ENCODE data around the gene ZFP3. TPM values are rescaled to one million over a fixed set of nuclear protein-coding genes. Genes with fewer than 3 reads are reported as not detected.
A peak's percentile ranks its signal among the peaks of the same experiment; 100 is the strongest.
"Not testable (repeated sequence)": the region's sequence is repeated elsewhere in the genome, so short reads cannot be mapped to it uniquely, and the experiment has no call there.

Gene ZFP3
- 9.6 TPM for total RNA-seq
- long read RNA-seq, full-length matches to known transcripts = 7 of 8 reads
- long read RNA-seq, partial matches to known transcripts = 0 of 8 reads
- long read RNA-seq, other reads (novel, unspliced or antisense) = 1 of 8 reads

DNA sequence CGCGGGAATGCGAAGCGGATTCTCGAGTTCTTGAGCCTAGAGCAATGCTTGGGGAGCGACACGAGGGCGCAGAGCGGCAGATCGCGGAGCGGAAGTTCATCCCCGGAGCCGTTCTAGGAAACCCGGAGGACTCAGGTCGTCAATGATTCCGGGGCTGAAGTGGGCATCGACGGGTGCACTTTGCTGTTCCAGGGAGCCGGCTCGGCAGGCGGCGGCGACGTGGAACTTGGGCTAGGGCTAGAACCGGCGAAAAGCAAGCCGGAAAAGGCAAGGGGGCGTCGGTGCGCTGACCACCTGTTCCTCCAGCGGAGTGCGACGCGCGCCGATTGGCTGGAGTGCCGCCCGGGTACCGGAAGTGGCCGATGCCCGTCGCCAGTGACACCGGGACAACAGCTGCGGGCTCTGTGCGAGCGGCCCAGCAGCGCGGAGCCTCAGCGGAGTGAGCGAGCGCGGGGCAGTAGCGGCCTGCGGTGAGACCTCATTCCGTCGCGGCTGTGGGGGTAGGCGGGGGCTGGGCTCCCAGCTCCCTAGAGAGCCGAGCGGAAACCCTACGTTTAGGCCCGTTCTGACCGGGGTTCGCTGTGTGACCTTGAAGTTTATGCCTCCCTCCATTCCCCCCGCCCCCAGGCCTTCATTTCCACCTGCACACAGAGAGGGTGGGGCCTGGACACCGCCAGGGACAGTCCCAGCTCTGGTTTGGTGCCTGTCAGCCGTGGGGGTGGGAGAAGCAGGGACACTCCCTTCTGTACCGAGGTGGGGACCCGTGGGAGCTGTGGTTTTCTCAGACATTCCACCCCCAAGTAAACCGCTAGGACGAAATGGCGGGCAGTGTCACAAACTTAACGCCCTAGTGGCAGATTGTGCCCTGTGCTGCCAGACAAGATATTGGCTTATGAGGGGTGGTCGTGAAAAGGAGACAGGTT is at the start of gene ZFP3:
Gene ZFP3, plus strand, starts transcription at position 362 of the 923 bp plus-strand sequence. CDS start 13,038 bp downstream, outside the sequence.
- DNase-seq (ENCODE audit: missing footprints) (peak; percentile 91), ATAC-seq (peak; percentile 96)
- intact Hi-C loops (cut with DNase I) = no loop called here

DNA sequence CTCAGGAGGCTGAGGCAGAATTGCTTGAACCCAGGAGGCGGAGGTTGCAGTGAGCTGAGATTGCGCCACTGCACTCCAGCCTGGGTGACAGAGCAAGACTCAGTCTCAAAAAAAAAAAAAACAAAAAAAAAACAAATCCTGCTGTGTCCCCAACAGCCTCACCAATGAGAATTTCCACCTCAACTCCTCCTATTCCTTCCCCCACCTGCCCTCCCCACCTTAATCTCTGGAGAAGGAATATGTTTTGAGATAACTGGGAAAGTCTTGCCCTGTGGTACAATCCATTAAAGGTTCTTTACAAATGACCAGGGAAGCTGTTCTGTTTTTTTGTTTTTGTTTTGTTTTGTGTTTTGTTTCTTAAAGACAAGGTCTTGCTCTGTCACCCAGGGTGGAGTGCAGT is 48.1 kb upstream of the ZFP3 start:
- ATAC-seq; intact Hi-C loops (cut with DNase I): not testable (repeated sequence)

DNA sequence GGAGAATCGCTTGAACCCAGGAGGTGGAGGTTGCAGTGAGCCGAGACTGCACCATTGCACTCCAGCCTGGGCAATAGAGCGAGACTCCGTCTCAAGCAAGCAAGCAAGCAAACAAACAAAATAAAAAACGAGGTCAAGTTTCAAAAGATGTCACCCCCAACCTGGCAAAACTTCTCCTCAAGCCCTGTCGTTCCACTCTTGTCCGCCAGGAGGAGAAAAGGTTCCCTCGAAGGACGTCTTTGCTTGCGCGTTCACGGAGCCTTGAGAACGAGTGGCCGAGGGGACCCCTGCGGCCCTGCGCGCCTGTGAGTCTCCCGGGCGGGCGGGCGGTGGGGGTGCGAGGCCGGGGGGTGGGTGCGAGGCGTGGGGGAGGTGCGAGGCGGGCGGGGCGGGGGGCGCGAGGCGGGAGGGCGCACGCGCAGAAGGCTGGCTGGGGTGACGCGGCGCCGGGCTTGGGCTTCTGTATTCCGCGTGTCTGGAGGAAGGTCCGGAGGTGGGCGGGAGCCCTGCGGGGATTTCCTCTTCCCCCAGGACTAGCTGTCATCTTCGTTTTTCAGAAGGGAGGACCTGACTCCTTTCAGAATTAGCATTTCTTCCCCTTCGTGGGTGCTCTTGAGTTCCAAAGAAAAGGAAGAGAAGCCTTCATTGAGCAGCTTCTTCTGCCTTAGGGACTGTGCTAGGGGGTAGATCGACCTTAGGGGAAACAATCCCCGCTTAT is 46.7 kb upstream of the ZFP3 start:
- peak; percentile 73 for ATAC-seq
- DNase-seq (ENCODE audit: missing footprints) = peak; percentile 89
- intact Hi-C loops (cut with DNase I) = loop anchor here (1.0 kb wide), 1 partner anchor 31 kb away; no protein-coding TSS in a partner anchor

More for the DNA sequence above, 48.1 kb upstream of the ZFP3 start:
- not testable (repeated sequence) for DNase-seq (ENCODE audit: missing footprints)

GRCh38 chr17:5032865-5033264 is 45.4 kb upstream of the ZFP3 start:
- DNase-seq (ENCODE audit: missing footprints) = no peak
- intact Hi-C loops (cut with DNase I) = no loop called here
- no peak for ATAC-seq

DNA sequence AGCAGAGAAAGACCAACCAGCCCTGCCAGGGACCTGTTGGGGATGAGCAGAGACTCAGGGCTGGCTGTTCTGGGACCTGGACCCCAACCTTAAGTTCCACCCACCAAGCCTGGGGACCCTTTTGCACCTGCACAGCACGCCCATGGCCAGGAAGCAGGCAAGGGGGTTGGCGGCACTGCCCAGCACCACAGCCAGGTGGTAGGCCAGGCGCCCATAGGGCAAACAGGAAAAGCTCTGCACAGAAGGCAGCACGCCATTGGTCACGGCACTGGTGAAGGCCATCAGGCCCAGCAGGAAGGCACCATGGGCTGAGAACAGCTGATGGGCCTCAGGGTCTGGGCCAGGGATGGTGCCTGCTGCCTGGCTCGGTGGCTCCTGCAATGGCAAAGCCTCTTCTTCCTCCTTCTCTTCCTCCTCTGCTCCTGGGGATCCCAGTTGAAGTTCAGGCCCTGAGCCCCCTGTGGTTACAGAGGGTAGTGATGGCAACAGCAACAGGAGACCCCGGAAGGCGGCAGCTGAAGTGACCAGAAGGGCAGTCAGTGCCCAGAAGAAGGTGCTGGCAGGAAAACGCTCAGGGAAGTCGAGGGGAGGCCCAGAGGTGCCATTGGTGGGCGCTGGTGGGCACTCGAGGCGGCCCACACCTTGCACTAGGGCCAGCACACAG is 44.8 kb upstream of the ZFP3 start:
- intact Hi-C loops (cut with DNase I) = no loop called here
- DNase-seq (ENCODE audit: missing footprints) (no peak), ATAC-seq (no peak)

GRCh38 chr17:5034063-5034462 is 44.2 kb upstream of the ZFP3 start:
- ATAC-seq (no peak), DNase-seq (ENCODE audit: missing footprints) (no peak)
- intact Hi-C loops (cut with DNase I) = no loop called here

DNA sequence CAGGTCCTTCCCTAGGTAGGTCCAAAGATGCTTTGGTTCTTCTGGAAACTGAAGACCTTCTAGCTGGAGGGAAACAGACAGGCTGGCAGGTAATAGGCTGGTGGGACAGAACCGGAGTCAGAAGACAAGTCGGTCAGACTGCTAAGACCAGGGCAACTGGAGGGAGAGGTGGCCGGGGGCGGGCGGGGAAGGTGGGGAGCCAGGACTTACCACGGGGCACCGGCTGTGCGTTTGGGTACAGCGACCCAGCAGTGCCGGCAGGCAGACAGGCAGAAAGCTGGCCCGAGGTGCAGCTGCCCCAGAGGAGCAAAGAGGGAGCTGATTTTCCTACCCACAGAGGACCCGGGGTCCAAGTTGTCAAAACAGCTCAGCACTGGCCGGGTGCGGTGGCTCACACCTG is 43.6 kb upstream of the ZFP3 start:
- intact Hi-C loops (cut with DNase I) = no loop called here
- DNase-seq (ENCODE audit: missing footprints) (no peak), ATAC-seq (no peak)

DNA sequence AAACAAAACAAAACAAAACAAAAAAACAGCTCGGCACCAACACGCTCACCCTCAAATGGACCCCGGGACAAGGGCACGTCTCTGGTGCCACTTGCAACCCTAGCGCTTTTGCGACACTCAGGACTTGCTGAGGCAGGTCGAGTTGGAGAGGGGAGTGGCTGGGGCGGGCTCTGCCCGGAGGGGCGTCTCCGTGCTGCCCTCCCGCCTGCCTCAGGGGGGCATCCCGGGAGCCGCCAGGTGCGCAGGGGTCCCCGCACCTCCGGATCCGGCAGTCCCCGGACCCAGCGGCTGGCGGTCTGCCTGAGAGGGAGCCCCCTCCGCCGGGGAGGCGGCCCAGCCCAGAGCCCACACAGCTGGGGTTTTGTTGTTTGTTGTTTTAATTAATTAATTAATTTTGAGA is 43.0 kb upstream of the ZFP3 start, which contains the start of gene SLC52A1:
Gene SLC52A1, minus strand, starts transcription at position 112 of the 400 bp plus-strand sequence. CDS start 820 bp downstream, outside the sequence.
- intact Hi-C loops (cut with DNase I) = no loop called here

GRCh38 chr17:5042157-5043022 is 35.9 kb upstream of the ZFP3 start:
- DNase-seq (ENCODE audit: missing footprints) = no peak
- intact Hi-C loops (cut with DNase I) = no loop called here
- no peak for ATAC-seq

More for the DNA sequence above, 43.0 kb upstream of the ZFP3 start, which contains the start of gene SLC52A1:
- DNase-seq (ENCODE audit: missing footprints) (no peak), ATAC-seq (no peak)

DNA sequence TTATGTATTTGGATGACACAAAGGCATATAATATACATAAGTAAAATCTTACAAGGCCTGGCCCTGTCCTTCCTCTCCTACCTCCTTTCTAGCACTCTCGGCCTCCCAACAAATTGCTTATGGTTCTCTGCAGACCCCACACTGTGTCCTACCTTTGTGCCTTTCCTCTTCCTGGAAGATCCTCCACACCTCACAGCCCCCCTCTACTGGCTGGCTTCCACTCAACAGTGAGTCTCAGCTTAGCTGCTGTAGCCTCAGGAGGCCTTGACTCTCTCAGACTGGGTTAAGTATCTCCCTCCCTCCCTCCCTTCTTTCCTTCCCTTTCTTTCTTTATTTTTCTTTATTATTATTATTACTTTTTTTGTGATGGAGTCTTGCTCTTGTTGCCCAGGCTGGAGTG is 34.7 kb upstream of the ZFP3 start:
- ATAC-seq = no peak
- intact Hi-C loops (cut with DNase I) = no loop called here
- DNase-seq (ENCODE audit: missing footprints) = no peak

DNA sequence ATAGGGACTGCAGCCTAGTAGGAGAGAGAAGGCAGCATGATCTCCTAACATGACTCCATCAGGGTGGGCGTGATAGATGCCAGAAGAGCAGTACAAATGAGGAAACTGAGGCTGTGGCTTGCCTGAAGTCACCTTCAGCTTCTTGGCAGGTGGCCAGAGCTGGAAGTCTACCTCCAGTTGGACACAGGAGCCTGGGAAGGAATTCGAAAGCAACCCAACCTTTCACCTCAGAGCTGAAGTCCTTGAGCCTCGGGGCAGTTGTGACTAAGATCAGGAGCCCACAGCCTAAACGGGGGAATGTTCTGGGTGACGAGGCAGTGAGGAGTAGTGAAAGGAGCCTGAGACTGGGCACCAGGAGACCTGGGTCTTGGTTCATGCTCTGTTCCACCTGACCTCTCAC is 33.6 kb upstream of the ZFP3 start:
- intact Hi-C loops (cut with DNase I) = no loop called here
- no peak for ATAC-seq
- no peak for DNase-seq (ENCODE audit: missing footprints)

DNA sequence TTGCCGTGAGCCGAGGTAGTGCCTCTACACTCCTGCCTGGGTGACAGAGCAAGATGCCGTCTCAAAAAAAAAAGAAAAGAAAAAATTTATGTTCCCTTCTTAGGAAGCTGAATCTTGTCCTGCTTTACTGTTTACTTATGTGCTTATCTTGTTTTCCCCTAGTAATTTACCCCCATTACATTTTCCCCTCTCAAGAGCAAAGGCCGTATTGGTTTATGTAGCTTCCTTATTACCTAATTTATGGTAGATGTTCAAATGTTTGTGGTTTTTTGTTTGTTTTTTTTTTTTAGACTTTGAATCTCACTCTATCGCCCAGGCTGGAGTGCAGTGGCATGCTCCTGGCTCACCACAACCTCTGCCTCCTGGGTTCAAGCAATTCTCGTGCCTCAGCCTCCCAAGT is 32.8 kb upstream of the ZFP3 start:
- ATAC-seq = no peak
- intact Hi-C loops (cut with DNase I) = no loop called here
- no peak for DNase-seq (ENCODE audit: missing footprints)

DNA sequence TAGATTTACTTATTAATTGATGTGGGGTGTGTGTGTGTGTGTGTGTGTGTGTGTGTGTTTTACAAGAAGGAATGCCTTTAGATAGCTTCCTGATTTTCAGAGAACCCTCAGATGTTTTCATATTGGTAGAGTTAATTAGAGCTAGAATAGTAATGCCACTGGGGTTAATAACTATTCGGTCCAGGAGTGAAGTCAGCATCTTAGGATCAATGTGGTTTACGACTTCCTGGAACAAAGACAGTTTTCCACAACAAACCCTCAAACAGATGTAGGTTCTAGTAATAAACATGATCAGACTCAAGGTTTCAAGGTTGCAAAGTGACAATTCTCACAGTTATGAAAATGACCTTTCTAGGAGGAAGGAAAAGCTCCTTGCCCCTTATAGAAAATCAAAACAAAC is 30.8 kb upstream of the ZFP3 start:
- ATAC-seq = no peak

DNA sequence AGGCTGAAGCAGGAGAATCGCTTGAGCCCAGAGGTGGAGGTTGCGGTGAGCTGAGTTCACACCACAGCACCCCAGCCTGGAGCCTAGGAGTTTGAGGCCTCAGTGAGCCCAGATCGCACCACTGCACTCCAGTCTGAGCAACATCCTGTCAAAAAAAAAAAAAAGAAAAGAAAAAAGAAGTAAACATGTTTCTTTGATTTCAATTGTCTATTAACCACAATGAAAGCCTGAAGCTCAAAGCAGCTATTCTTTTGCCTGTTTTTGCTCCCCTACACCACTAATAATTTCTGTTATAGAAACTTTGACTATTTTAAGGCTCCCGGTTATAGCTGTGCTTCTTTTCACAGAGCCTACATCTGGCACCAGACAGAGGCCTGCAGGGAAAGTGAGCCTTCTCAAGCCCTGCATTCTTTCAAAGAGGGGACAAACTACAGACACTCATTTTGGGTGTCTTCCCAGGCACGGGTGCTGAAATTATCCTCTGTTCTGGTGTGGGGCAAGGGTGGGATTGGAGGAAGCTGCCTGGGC is 28.9 kb upstream of the ZFP3 start:
- DNase-seq (ENCODE audit: missing footprints) (no peak), ATAC-seq (no peak)
- intact Hi-C loops (cut with DNase I) = no loop called here

More for the DNA sequence above, 30.8 kb upstream of the ZFP3 start:
- DNase-seq (ENCODE audit: missing footprints) = no peak
- intact Hi-C loops (cut with DNase I) = no loop called here

GRCh38 chr17:5050278-5050677 is 28.0 kb upstream of the ZFP3 start:
- no peak for ATAC-seq

GRCh38 chr17:5055543-5055942 is 22.7 kb upstream of the ZFP3 start:
- DNase-seq (ENCODE audit: missing footprints) (no peak), ATAC-seq (no peak)
- intact Hi-C loops (cut with DNase I) = no loop called here

More at GRCh38 chr17:5050278-5050677, 28.0 kb upstream of the ZFP3 start:
- DNase-seq (ENCODE audit: missing footprints) = no peak
- intact Hi-C loops (cut with DNase I) = no loop called here

DNA sequence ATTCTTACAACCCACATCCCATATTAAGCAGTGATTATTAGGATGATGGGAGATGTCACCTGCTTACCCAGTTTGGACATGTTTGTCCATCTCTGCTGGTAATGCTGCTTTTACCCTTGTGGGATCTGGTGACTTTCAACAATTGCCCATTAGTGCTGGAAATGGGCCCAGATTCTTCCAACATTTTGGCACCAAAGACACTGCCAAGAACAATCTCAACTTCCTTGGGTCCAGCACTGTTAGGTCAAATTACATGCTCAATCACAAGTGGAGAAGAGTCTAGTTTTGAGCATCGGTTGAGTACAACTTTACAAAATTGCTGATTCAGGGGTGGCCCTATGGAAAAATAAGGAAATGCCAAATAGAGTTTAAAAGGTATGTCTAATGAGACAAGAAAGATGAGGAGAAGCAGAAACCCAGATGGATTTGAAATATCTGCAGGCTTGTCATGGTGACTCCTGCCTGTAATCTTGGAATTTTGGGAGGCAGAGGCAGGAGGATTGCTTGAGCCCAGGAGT is 13.0 kb upstream of the ZFP3 start:
- DNase-seq (ENCODE audit: missing footprints) = no peak
- ATAC-seq = no peak
- intact Hi-C loops (cut with DNase I) = no loop called here

DNA sequence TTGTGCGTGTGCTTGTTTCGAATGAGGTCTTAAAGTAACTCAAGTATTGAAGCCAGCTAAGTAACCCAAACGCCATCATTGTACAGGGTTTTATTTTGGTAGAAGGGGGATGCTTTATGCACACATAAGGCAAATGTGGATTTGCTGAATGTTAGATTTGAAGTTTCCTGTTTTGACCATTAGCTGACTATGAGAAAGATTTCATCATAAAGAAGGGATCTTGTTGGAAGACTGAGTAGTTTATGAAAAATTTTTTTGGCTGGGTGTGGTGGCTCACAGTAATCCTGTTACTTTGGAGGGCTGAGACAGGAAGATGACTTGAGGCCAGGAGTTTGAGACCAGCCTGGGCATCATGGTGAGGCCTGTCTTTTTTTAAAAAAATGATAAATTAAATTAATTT is 10.0 kb upstream of the ZFP3 start:
- ATAC-seq = no peak
- intact Hi-C loops (cut with DNase I) = no loop called here
- DNase-seq (ENCODE audit: missing footprints) = no peak
